SU-DHL-6 (cell line): Measurements from ENCODE around the gene RPRD1B.

Experiments used
- CTCF ChIP-seq: fragments of 200-600 bp; sonication (generic); IDR thresholded peaks from one replicate; pipeline ENCODE4 v1.5.1; 2017; ENCODE audit warnings: antibody characterized with exemption, mild to moderate bottlenecking, low read length, moderate library complexity; ENCODE audit not compliant: insufficient read depth, poor library complexity, severe bottlenecking
- EZH2phosphoT487 ChIP-seq: fragments of 200-600 bp; sonication (generic), shearing (Covaris generic); conservative IDR thresholded peaks from 2 replicates; pipeline ENCODE4 v1.6.1; 2018; ENCODE audit warnings: mild to moderate bottlenecking, antibody characterized with exemption, low read length, moderate library complexity, mixed read lengths

- TF ChIP-seq CTCF (no peak), EZH2phosphoT487 (no peak)
Measured at GRCh38 chr20:38043512-38044300, 10.2 kb downstream of the RPRD1B start.
